Right forelimb (tissue), 1 donor: ENCODE results near the gene GALNT9.
"Not testable (repeated sequence)": the region's sequence is repeated elsewhere in the genome, so short reads cannot be mapped to it uniquely, and the experiment has no call there.

Experiments used
- DNase-seq: peaks from one replicate; pipeline ENCODE4 v3.0.0-alpha.2; 2018

GALNT9 gene

GRCh38 chr12:132228476-132229192, 100.8 kb downstream of the GALNT9 start:
- no peak for DNase-seq

- DNase-seq = no peak
Measured at GRCh38 chr12:132227782-132228475, 101.5 kb downstream of the GALNT9 start.

- no peak for DNase-seq
Measured at GRCh38 chr12:132227118-132227517, 102.3 kb downstream of the GALNT9 start.

GRCh38 chr12:132226604-132227003, 102.8 kb downstream of the GALNT9 start:
- no peak for DNase-seq

- DNase-seq = no peak
Measured at GRCh38 chr12:132225214-132225613, 104.2 kb downstream of the GALNT9 start.

- no peak for DNase-seq
Measured at GRCh38 chr12:132224484-132224883, 104.9 kb downstream of the GALNT9 start.

GRCh38 chr12:132222808-132223173, 106.6 kb downstream of the GALNT9 start:
- no peak for DNase-seq

GRCh38 chr12:132222096-132222807, 107.1 kb downstream of the GALNT9 start:
- no peak for DNase-seq

- not testable (repeated sequence) for DNase-seq
Measured at GRCh38 chr12:132219761-132220160, 109.6 kb downstream of the GALNT9 start.

- DNase-seq = no peak
Measured at GRCh38 chr12:132219323-132219722, 110.1 kb downstream of the GALNT9 start.

GRCh38 chr12:132218915-132219314, 110.5 kb downstream of the GALNT9 start:
- no peak for DNase-seq

- DNase-seq = no peak
Measured at GRCh38 chr12:132218527-132218875, 110.9 kb downstream of the GALNT9 start.

- DNase-seq = no peak
Measured at GRCh38 chr12:132217800-132218526, 111.4 kb downstream of the GALNT9 start.

GRCh38 chr12:132217371-132217770, 112.0 kb downstream of the GALNT9 start:
- DNase-seq = no peak

GRCh38 chr12:132216354-132216987, 112.9 kb downstream of the GALNT9 start:
- no peak for DNase-seq

GRCh38 chr12:132215299-132215989, 113.9 kb downstream of the GALNT9 start:
- no peak for DNase-seq

- no peak for DNase-seq
Measured at GRCh38 chr12:132214891-132215290, 114.5 kb downstream of the GALNT9 start.

GRCh38 chr12:132214161-132214476, 115.3 kb downstream of the GALNT9 start:
- no peak for DNase-seq

- no peak for DNase-seq
Measured at GRCh38 chr12:132213359-132214160, 115.8 kb downstream of the GALNT9 start.

GRCh38 chr12:132211816-132212215, 117.6 kb downstream of the GALNT9 start:
- DNase-seq = no peak

GRCh38 chr12:132211326-132211725, 118.1 kb downstream of the GALNT9 start:
- no peak for DNase-seq
